Nephron (organoid): Measurements from ENCODE around the gene P2RX5.
A peak's percentile ranks its signal among the peaks of the same experiment; 100 is the strongest.

ENCODE experiments used
- H3K27ac Mint-ChIP-seq, 3 experiments: 2 replicates each; pipeline ENCODE4 v1.8.0; 2020; ENCODE audit warnings: mixed read lengths in 3 of 3, mild to moderate bottlenecking in 2 of 3, moderate library complexity in 1 of 3
- H3K27me3 Mint-ChIP-seq: 2 replicates; pipeline ENCODE4 v1.8.0; 2021; ENCODE audit warnings: low read depth, mild to moderate bottlenecking, moderate library complexity, mixed read lengths
- H3K36me3 Mint-ChIP-seq: 2 replicates; pipeline ENCODE4 v1.8.0; 2020; ENCODE audit warnings: low read depth, mixed read lengths
- H3K4me1 Mint-ChIP-seq: 2 replicates; pipeline ENCODE4 v1.8.0; 2020; ENCODE audit warnings: mixed read lengths
- H3K4me3 Mint-ChIP-seq, 3 experiments: 2 replicates each; pipeline ENCODE4 v1.8.0; 2020; ENCODE audit warnings: mild to moderate bottlenecking in 3 of 3, mixed read lengths in 3 of 3, moderate library complexity in 2 of 3
- H3K9me3 Mint-ChIP-seq: 2 replicates; pipeline ENCODE4 v1.8.0; 2020; ENCODE audit warnings: mixed read lengths
- TF ChIP-seq, protein P1 (sequence below), 3 experiments: fragments of 200-600 bp; sonication (generic); IDR thresholded peaks; one replicate each; pipeline ENCODE4 v1.5.0; 2021; ENCODE audit warnings: antibody characterized with exemption in 3 of 3; ENCODE audit not compliant: unreplicated experiment in 3 of 3

Gene P2RX5

DNA sequence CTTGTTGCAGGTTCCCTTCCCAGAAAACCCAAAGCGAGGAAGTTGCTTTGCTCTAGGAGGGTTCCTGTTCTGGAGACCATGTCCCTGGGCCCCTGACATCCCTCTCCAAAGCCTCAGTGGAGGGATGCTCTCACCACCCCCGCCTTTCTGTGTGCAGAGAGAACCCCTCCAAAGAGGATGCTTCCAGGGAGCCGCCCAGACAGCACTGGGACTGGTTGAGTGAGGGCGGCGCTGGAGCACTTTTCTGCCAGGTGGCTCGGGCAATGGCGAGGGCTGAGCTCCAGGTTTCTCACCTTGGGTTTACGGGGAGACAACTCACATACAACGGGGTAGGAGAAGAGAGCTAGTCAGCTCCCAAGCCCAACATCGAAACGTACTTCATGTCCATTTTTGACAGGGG is 20.1 kb downstream of the P2RX5 start:
- Mint-ChIP-seq H3K4me3 (no peak overlapping the region), H3K36me3 (peaks cover 5% of the 10 kb centered on the region), H3K9me3 (no peaks in the 10 kb centered on the region), H3K4me1 (peaks cover 5% of the 10 kb centered on the region), H3K27me3 (no peaks in the 10 kb centered on the region), H3K27ac (no peak overlapping the region)
- TF ChIP-seq, protein P1, sequence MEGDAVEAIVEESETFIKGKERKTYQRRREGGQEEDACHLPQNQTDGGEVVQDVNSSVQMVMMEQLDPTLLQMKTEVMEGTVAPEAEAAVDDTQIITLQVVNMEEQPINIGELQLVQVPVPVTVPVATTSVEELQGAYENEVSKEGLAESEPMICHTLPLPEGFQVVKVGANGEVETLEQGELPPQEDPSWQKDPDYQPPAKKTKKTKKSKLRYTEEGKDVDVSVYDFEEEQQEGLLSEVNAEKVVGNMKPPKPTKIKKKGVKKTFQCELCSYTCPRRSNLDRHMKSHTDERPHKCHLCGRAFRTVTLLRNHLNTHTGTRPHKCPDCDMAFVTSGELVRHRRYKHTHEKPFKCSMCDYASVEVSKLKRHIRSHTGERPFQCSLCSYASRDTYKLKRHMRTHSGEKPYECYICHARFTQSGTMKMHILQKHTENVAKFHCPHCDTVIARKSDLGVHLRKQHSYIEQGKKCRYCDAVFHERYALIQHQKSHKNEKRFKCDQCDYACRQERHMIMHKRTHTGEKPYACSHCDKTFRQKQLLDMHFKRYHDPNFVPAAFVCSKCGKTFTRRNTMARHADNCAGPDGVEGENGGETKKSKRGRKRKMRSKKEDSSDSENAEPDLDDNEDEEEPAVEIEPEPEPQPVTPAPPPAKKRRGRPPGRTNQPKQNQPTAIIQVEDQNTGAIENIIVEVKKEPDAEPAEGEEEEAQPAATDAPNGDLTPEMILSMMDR (IDR thresholded peaks at IDR 0.05; ENCODE audit: unreplicated experiment in 3 of 3), result no peak

DNA sequence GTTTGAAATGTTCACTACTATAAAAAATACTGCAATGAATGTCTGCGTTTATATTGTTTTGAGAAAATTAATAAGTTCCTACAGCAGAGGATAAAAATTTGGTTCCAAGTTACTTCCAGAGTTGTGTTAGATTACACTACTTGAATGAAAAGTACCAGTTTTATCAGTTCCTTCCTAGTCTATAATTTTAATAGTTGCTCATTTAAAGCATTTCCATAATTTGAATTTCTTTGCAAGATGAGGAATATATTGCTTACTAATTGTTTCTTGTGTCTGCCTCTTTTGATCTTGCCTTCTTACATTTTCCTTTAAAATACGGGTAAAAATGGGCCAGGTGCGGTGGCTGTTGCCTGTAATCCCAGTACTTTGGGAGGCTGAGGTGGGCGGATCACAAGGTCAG is 23.4 kb downstream of the P2RX5 start:
- H3K36me3 Mint-ChIP-seq, result peaks cover 8% of the 10 kb centered on the region
- H3K27ac Mint-ChIP-seq, result no peak overlapping the region
- TF ChIP-seq, protein P1 (IDR thresholded peaks at IDR 0.05; ENCODE audit: unreplicated experiment in 3 of 3), result no peak
- H3K9me3 Mint-ChIP-seq, result no peaks in the 10 kb centered on the region
- no peaks in the 10 kb centered on the region for H3K27me3 Mint-ChIP-seq
- H3K4me3 Mint-ChIP-seq, result peak overlapping the region in 1 of 3 experiments; percentile 32
- peaks cover 12% of the 10 kb centered on the region for H3K4me1 Mint-ChIP-seq

DNA sequence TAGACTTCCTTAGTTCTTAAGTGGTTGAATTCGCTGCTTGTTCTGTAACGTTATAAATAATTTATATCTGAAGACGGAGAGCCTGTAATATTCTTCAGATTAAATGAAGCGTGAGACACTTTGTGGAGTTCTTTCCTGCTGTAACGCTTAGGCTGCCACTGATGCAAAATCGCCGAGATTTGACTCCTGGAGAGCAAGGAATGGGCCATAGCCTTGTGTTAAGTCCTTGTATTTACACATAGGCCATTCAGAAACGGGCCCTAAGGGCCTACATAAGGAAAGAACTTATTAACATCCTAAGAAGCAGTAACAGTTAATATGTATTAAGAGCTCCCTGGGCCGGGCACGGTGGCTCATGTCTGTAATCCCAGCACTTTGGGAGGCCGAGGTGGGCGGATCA is 26.4 kb downstream of the P2RX5 start:
- peaks cover 19% of the 10 kb centered on the region for H3K36me3 Mint-ChIP-seq
- TF ChIP-seq, protein P1 (IDR thresholded peaks at IDR 0.05; ENCODE audit: unreplicated experiment in 3 of 3), result no peak
- H3K4me3 Mint-ChIP-seq, result peak overlapping the region; percentile 95 to 98 (median 98)

DNA sequence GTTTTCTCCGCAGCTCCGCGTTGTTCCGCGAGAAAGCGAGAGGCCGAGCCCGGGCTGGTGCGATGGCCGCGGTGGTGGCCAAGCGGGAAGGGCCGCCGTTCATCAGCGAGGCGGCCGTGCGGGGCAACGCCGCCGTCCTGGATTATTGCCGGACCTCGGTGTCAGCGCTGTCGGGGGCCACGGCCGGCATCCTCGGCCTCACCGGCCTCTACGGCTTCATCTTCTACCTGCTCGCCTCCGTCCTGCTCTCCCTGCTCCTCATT is 26.9 kb downstream of the P2RX5 start:
- peaks cover 32% of the 10 kb centered on the region for H3K4me1 Mint-ChIP-seq
- peaks cover 5% of the 10 kb centered on the region for H3K27me3 Mint-ChIP-seq
- H3K4me3 Mint-ChIP-seq, result peak overlapping the region; percentile 95 to 98 (median 98)
- TF ChIP-seq, protein P1 (IDR thresholded peaks at IDR 0.05; ENCODE audit: unreplicated experiment in 3 of 3), result no peak
- H3K36me3 Mint-ChIP-seq, result peaks cover 25% of the 10 kb centered on the region
- no peaks in the 10 kb centered on the region for H3K9me3 Mint-ChIP-seq
- H3K27ac Mint-ChIP-seq, result peak overlapping the region; percentile 54 to 98 (median 81)

More for the DNA sequence above, 26.4 kb downstream of the P2RX5 start:
- Mint-ChIP-seq H3K27ac (peak overlapping the region; percentile 54 to 98 (median 81)), H3K9me3 (no peaks in the 10 kb centered on the region), H3K4me1 (peaks cover 32% of the 10 kb centered on the region), H3K27me3 (peaks cover 5% of the 10 kb centered on the region)

DNA sequence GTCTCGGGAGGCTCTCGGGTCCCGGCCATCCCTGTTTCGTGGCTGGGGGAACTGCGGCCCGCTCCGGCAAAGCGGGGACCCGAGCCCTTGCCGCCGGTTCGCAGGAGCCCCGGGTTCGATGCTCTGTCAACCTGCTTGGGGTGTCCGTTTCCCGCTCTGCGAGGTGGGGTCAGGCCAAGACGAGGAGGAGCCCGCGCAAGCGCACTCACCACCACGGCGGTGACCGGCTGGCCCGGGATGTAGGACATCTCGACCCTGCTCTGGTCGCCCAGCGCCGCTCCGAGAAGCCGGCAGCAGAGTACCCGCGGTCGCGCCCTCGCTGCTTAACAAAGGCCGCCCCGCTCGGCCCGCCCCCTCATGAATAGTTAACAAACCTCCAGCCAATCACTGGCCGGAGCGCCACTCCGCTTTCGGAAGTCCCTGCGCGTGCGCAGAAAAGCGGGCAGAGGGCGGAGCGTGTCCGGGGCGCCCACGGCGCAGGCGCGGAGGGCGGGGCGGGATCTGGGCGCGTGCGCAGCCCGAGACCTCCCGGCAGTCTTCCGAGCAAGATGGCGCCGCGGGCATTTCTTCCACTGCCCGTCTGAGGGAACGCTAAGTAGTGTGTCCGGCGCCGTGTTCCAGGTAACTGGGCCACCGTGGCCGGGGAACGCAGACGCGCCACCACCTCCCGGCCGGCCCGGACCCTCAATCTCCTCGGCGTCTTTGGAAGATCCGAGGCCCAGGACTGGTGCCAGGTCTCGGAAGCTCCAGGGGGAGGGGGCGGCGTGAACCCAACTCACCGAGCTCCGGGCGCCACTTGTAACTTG is 27.5 kb downstream of the P2RX5 start, which contains the start of the genes EMC6 and TAX1BP3:
Gene EMC6, plus strand, starts transcription at position 534 of the 806 bp plus-strand sequence. CDS start 335 bp downstream, outside the sequence.
Gene TAX1BP3, minus strand, starts transcription at position 300 of the 806 bp plus-strand sequence. Its CDS starts 52 bp downstream, at position 248.
- H3K27ac Mint-ChIP-seq, result peak within 1 kb of the TSS; percentile 87 to 98 (median 96)
- peak within 1 kb of the TSS; percentile 95 to 98 (median 98) for H3K4me3 Mint-ChIP-seq
- TF ChIP-seq, protein P1 (IDR thresholded peaks at IDR 0.05; ENCODE audit: unreplicated experiment in 3 of 3), result no peak
- peaks cover 25% of the 10 kb centered on the region for H3K36me3 Mint-ChIP-seq
- H3K4me1 Mint-ChIP-seq, result peaks cover 32% of the 10 kb centered on the region
- no peaks in the 10 kb centered on the region for H3K9me3 Mint-ChIP-seq
- H3K27me3 Mint-ChIP-seq, result peaks cover 5% of the 10 kb centered on the region
